Right cardiac atrium (tissue), 5 donors: ENCODE data around the gene PLXDC2. TPM values are rescaled to one million over a fixed set of nuclear protein-coding genes. Genes with fewer than 3 reads are reported as not detected.

Experiments used
- ATAC-seq, 2 donors: fragments of 200-7000 bp; cut with Tn5 transposase; one replicate each; pipeline versions ENCODE4 v1.8.0 to v1.9.1; 2020; ENCODE audit warnings: moderate library complexity in 2 of 2, mild to moderate bottlenecking in 1 of 2
- DNase-seq, 3 donors: peaks; one replicate each; pipeline ENCODE4 v3.0.0-alpha.2; 2020
- H3K27ac ChIP-seq: one replicate; pipeline ENCODE4 v1.5.1; 2013; ENCODE audit warnings: mild to moderate bottlenecking, low read length, control low read depth, moderate library complexity
- H3K27me3 ChIP-seq: one replicate; pipeline ENCODE4 v1.6.1; 2013; ENCODE audit not compliant: control insufficient read depth, insufficient read depth
- H3K4me1 ChIP-seq: one replicate; pipeline ENCODE4 v1.6.1; 2013; ENCODE audit warnings: low read length; ENCODE audit not compliant: control insufficient read depth, insufficient read depth
- H3K4me3 ChIP-seq: one replicate; pipeline ENCODE4 v1.5.1; 2013; ENCODE audit warnings: low read length, control low read depth
- H3K9me3 ChIP-seq: one replicate; pipeline ENCODE4 v1.6.1; 2013; ENCODE audit warnings: low read length; ENCODE audit not compliant: control insufficient read depth
- WGBS: extraction: QIAGEN DNeasy Blood & Tissue Kit; methylation state at CpG from one replicate; pipeline ENCODE4 v1.1.7; 2013; 5-methylcytosine and 5-hydroxymethylcytosine counted together
- intact Hi-C, 4 donors: fragments of 100-400 bp; cut with DNase I; formaldehyde crosslinking; loops; one replicate each; pipeline versions ENCODE4 v1.11.0 to v1.14.0; 2022 to 2023
- polyA plus RNA-seq: library from polyadenylated mRNA; stranded (reverse); fragments of 200-250 nt; gene quantifications from one replicate; pipeline ENCODE4 v1.2.3, GENCODE V29; 2013
- total RNA-seq, 4 donors: library from RNA; stranded (reverse); fragmentation: NEBNext Ultra II Directional; extraction: Animal tissue kit (Norgen Biotek cat#: 25700); gene quantifications; one replicate each; pipeline ENCODE4 v1.2.1, GENCODE V29; 2021
- donor health status: healthy with polysubstance abuse.
- donor health status: DM: no; HTN: yes; CAD: no.
- donor health status: DM: no; HTN: no; CAD: no.
- donor health status: DM: no; HTN: yes; CAD: no; lungs with severe emphysema.
- donor health status: DM: yes; HTN: yes; CAD: no.

PLXDC2 gene
- total and polyA plus RNA-seq, 5 donors, result 5.5 to 37.4 (median 26.9) TPM

DNA sequence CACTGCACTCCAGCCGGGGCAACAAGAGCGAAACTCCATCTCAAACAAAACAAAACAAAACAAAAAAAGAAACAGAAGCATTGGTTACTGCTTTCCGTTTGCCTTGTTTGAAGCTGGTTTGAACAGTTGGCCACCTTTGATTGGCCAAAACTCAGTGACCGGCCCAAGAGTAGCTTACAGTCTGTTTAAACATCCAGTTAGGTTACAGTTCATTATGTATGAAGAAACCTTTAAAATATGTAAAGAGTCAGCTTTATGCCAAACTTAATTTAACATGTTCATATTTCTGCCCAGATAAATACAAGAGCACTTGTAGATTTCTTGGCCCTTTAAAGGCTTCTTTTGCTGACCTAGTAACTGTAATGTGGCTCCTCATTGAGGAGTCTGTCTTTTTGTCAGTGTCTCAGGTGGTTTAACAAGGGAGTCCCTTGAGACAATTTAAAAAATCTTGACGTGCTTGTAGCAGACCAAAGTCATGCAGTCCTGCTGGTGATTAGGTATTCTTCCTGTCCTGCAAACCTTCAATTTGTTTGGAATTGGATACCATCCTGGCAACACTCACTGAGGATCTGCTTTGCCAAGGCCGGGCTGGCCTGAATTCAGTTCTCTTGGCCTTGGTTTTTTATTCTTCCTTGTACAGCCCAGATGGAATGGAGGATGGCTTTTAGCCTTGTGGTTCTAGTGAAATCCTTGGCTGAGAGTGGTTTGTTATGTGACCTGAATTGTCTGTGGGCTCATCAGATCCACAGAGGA is 128.9 kb downstream of the PLXDC2 start:
- Histone ChIP-seq H3K4me1 (peaks cover 11% of the 10 kb centered on the region), H3K4me3 (no peak overlapping the region), H3K27me3 (no peaks in the 10 kb centered on the region), H3K9me3 (no peaks in the 10 kb centered on the region), H3K27ac (peak overlapping the region; percentile 76)
- DNase-seq (peak; percentile 52 to 82 (median 81)), ATAC-seq (peak; percentile 70 to 88)
- intact Hi-C loops, result no loop called here
- WGBS, result 65% methylated on average over 6 of the region's 6 CpGs

GRCh38 chr10:19946245-19946644 is 130.0 kb downstream of the PLXDC2 start:
- peaks cover 9% of the 10 kb centered on the region for H3K4me1 ChIP-seq
- H3K27ac ChIP-seq, result no peak overlapping the region
- peak in 1 of 2 donors; percentile 47 for ATAC-seq

DNA sequence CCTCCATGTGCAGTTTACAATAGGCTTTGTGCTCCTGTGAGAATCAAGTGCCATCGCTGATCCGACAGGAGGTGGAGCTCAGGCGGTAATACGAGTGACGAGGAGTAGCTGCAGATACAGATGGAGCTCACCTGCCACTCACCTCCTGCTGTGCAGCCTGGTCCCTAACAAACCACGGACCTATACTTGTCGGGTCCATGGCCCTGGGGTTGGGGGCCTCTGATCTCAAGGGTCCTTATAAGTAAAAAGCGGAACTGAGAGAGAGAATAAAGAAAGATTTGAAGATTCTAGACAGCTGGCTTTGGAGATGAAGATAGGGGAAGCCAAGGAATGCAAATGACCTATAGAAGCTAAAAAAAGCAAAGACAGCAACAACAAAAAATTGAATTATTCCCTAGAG is 130.6 kb downstream of the PLXDC2 start:
- H3K27ac ChIP-seq, result peak overlapping the region; percentile 74

More at GRCh38 chr10:19946245-19946644, 130.0 kb downstream of the PLXDC2 start:
- no peaks in the 10 kb centered on the region for H3K27me3 ChIP-seq
- no peak overlapping the region for H3K4me3 ChIP-seq
- DNase-seq, result no peak
- 67% methylated on average over 4 of the region's 4 CpGs for WGBS
- intact Hi-C loops, result no loop called here
- H3K9me3 ChIP-seq, result no peaks in the 10 kb centered on the region

DNA sequence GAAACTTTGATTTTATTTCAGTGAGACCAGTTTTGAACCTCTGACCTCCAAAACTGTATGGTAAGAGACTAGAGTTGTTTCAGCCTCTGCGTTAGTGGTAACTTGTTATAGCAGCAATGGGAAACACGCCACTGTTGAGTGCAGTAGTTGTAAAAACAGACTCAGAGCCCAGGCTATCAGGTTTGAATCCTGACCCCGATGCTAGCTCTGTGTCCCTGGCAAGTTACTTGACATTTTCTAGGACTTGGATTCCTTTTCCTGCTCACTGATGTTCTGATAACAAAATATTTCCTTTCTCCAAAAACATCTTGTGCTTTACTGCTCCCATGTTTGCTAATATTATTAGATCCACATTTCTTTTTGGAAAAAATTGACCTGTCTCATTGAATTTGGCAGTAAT is 131.0 kb downstream of the PLXDC2 start:
- no peaks in the 10 kb centered on the region for H3K27me3 ChIP-seq
- intact Hi-C loops, result no loop called here
- DNase-seq, result no peak
- ATAC-seq, result peak; percentile 50 to 67
- 31% methylated on average over 3 of the region's 3 CpGs for WGBS
- peaks cover 9% of the 10 kb centered on the region for H3K4me1 ChIP-seq
- H3K9me3 ChIP-seq, result no peaks in the 10 kb centered on the region
- no peak overlapping the region for H3K4me3 ChIP-seq
- H3K27ac ChIP-seq, result no peak overlapping the region

More for the DNA sequence above, 130.6 kb downstream of the PLXDC2 start:
- Histone ChIP-seq H3K4me1 (peaks cover 9% of the 10 kb centered on the region), H3K9me3 (no peaks in the 10 kb centered on the region), H3K27me3 (no peaks in the 10 kb centered on the region), H3K4me3 (no peak overlapping the region)
- WGBS, result 78% methylated on average over 8 of the region's 8 CpGs
- ATAC-seq (peak in 1 of 2 donors; percentile 8), DNase-seq (no peak)
- intact Hi-C loops, result no loop called here

GRCh38 chr10:19947656-19948055 is 131.4 kb downstream of the PLXDC2 start:
- 62% methylated on average over 2 of the region's 2 CpGs for whole genome bisulfite sequencing
- DNase-seq, result no peak
- ATAC-seq, result no peak
- Histone ChIP-seq H3K4me3 (no peak overlapping the region), H3K4me1 (peaks cover 9% of the 10 kb centered on the region), H3K27me3 (no peaks in the 10 kb centered on the region), H3K9me3 (no peaks in the 10 kb centered on the region), H3K27ac (no peak overlapping the region)
- intact Hi-C loops, result no loop called here

DNA sequence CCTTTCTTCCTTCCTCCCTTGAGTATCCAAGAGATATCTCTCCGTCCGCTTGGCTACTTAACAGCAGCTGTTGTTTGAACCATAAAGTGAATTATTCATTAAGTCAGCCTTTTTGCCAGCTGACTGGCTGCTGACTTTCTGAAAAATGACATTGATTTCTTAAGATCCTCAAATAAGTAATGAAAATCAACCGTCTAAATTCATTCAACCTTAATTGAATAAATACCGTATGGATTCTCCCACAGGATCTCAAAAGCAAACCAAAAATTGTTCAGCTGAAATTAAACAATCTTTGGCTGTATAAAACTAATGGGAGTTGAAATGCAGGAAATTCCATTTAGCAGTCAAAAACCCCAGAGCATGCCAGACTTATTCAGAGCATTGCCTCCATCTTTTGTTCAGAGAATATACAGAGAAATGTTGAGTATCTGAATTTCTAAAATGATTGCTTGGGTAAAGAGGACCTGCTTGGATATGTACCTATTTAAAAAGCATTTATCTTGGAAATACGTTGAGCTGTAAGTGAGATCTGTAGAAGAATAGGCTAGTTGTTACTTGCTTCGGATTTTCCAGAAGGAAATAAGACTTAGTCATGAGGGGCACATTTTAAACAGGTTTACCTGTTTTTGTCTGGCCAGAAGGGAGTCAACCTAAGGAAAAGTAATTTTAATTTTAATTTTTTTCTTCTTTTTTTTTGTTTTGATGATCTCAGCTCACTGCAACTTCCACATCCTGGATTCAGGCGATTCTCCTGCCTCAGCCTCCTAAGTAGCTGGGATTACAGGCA is 136.2 kb downstream of the PLXDC2 start:
- DNase-seq (no peak), ATAC-seq (no peak)
- Histone ChIP-seq H3K9me3 (no peaks in the 10 kb centered on the region), H3K4me3 (no peak overlapping the region), H3K27ac (no peak overlapping the region), H3K27me3 (no peaks in the 10 kb centered on the region), H3K4me1 (no peaks in the 10 kb centered on the region)
- intact Hi-C loops, result no loop called here
- 46% methylated on average over 7 of the region's 7 CpGs for WGBS

DNA sequence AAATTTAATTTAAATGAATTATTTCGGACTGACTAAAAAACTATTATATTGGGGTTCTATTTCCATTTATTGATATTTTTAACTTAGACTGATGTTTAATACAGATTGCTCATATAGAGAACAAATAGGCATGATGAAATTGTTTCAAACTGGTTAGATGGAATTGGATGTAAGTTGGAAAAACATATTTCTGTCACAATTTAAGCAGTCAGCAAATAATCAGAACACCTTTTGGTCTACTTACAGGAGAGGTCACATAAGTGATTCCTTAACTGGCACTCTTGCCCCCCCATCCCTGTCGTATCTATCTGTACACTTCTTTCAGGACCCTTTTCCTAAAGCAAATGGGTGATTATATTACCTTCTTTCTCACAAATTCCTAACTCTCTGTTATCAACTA is 138.4 kb downstream of the PLXDC2 start:
- intact Hi-C loops, result no loop called here
- no peak for ATAC-seq
- no peaks in the 10 kb centered on the region for H3K4me1 ChIP-seq
- no peak overlapping the region for H3K4me3 ChIP-seq
- H3K9me3 ChIP-seq, result no peaks in the 10 kb centered on the region
- no peak for DNase-seq
- 98% methylated on average over 2 of the region's 2 CpGs for WGBS
- H3K27me3 ChIP-seq, result no peaks in the 10 kb centered on the region
- no peak overlapping the region for H3K27ac ChIP-seq

DNA sequence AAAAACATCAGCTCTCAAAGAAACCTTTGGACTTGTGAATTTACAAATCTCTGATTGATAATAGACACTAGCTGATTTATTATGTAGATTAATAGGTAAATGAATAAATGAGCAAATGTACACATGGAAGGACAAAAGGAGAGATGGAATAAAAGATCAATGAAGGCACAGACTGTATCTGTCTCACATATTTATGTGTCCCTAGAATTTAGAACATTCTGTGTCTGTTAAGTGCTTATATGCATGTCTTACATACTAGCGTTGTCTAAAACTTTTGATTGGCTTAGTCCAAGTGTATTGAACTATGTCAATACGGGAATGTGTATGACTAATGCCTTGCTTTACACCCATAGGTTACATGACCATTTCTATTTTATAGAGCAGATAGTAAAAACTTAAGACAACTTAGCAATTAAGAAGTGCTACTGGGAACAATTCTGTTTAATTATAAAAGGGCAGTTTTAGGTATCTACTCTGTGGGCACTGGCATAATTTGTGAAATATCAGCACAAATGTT is 140.3 kb downstream of the PLXDC2 start:
- H3K27me3 ChIP-seq, result no peaks in the 10 kb centered on the region
- no peak overlapping the region for H3K4me3 ChIP-seq
- no peaks in the 10 kb centered on the region for H3K9me3 ChIP-seq
- intact Hi-C loops, result no loop called here
- ATAC-seq (no peak), DNase-seq (no peak)
- peaks cover under 1% of the 10 kb centered on the region for H3K4me1 ChIP-seq
- WGBS, result 96% methylated on average over 2 of the region's 2 CpGs
- no peak overlapping the region for H3K27ac ChIP-seq

DNA sequence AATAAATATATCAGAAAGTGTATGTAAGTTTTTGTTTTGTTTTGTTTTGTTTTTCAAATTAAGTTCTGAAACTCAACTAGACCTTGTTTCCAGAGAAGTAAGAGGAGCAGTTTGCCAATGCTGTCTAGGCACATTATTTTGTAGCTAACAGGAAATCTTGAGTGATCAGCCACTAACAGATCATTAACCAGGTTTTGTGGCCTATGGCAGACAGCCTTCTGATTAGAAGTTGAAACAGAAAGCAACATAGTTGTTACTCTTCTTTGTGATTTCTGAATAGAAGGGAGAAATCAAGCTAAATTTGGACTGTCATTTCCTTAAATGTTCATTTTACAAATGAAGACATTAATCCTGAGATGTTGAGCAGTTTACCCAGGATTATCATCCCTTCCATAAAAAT is 142.6 kb downstream of the PLXDC2 start:
- DNase-seq (no peak), ATAC-seq (no peak)
- Histone ChIP-seq H3K4me3 (no peak overlapping the region), H3K4me1 (peaks cover 2% of the 10 kb centered on the region), H3K27ac (no peak overlapping the region), H3K9me3 (no peaks in the 10 kb centered on the region), H3K27me3 (no peaks in the 10 kb centered on the region)
- intact Hi-C loops, result no loop called here

- ATAC-seq (no peak), DNase-seq (no peak)
- Histone ChIP-seq H3K27ac (no peak overlapping the region), H3K27me3 (no peaks in the 10 kb centered on the region), H3K4me3 (no peak overlapping the region), H3K4me1 (peaks cover 5% of the 10 kb centered on the region), H3K9me3 (no peaks in the 10 kb centered on the region)
- WGBS, result 92% methylated on average over 7 of the region's 7 CpGs
- intact Hi-C loops, result no loop called here
Measured at GRCh38 chr10:19961076-19962053, 145.1 kb downstream of the PLXDC2 start.
